HEK293T (cell line): Measurements from ENCODE around the gene SH2D3A.

Source experiments
- ARNT ChIP-seq: fragments of 450-650 bp; IDR thresholded peaks from 2 replicates; pipeline ENCODE4 v1.6.1; 2017; ENCODE audit warnings: mild to moderate bottlenecking
- BHLHE40 ChIP-seq: fragments of 450-650 bp; IDR thresholded peaks from 2 replicates; pipeline ENCODE4 v1.6.1; 2016; ENCODE audit warnings: mild to moderate bottlenecking, moderate library complexity, borderline replicate concordance
- CTBP1 ChIP-seq: fragments of 450-650 bp; IDR thresholded peaks from 2 replicates; pipeline ENCODE4 v1.6.1; 2016; ENCODE audit warnings: borderline replicate concordance
- ELF4 ChIP-seq: fragments of 450-650 bp; IDR thresholded peaks from 2 replicates; pipeline ENCODE4 v1.6.1; 2017; ENCODE audit warnings: antibody characterized with exemption
- FOXK2 ChIP-seq: fragments of 450-650 bp; IDR thresholded peaks from 2 replicates; pipeline ENCODE4 v1.6.1; 2016; ENCODE audit warnings: mild to moderate bottlenecking
- FOXM1 ChIP-seq: fragments of 450-650 bp; IDR thresholded peaks from 2 replicates; pipeline ENCODE4 v1.6.1; 2017; ENCODE audit warnings: mild to moderate bottlenecking, borderline replicate concordance
- HDGF ChIP-seq: fragments of 450-650 bp; IDR thresholded peaks from 2 replicates; pipeline ENCODE4 v1.6.1; 2017; ENCODE audit warnings: antibody characterized with exemption, borderline replicate concordance
- LEF1 ChIP-seq: fragments of 450-650 bp; IDR thresholded peaks from 2 replicates; pipeline ENCODE4 v1.6.1; 2017; ENCODE audit warnings: mild to moderate bottlenecking, borderline replicate concordance
- NFRKB ChIP-seq: fragments of 450-650 bp; IDR thresholded peaks from 2 replicates; pipeline ENCODE4 v1.6.1; 2016; ENCODE audit warnings: mild to moderate bottlenecking, moderate library complexity
- PKNOX1 ChIP-seq: fragments of 450-650 bp; IDR thresholded peaks from 2 replicates; pipeline ENCODE4 v1.6.1; 2016
- SP1 ChIP-seq: fragments of 450-650 bp; IDR thresholded peaks from 2 replicates; pipeline ENCODE4 v1.6.1; 2017
- SUZ12 ChIP-seq: fragments of 450-650 bp; IDR thresholded peaks from 2 replicates; pipeline ENCODE4 v1.6.1; 2016; ENCODE audit warnings: mild to moderate bottlenecking
- TARDBP ChIP-seq: fragments of 450-650 bp; IDR thresholded peaks from 2 replicates; pipeline ENCODE4 v1.6.1; 2016
- ZNF384 ChIP-seq: fragments of 450-650 bp; IDR thresholded peaks from 2 replicates; pipeline ENCODE4 v1.6.1; 2016

GRCh38 chr19:6790194-6791128 lies 23.2 kb upstream of the SH2D3A start:
- TF ChIP-seq FOXM1, result no peak
- TF ChIP-seq CTBP1, result no peak
- TF ChIP-seq PKNOX1, result no peak
- TF ChIP-seq FOXK2, result no peak
- TF ChIP-seq ARNT, result no peak
- no peak for TF ChIP-seq BHLHE40
- no peak for TF ChIP-seq ELF4
- no peak for TF ChIP-seq SP1
- no peak for TF ChIP-seq SUZ12
- no peak for TF ChIP-seq ZNF384
- TF ChIP-seq HDGF, result no peak
- no peak for TF ChIP-seq LEF1
- TF ChIP-seq TARDBP, result no peak
- no peak for TF ChIP-seq NFRKB
